Endothelial cell of umbilical vein (primary cell): ENCODE measurements around the gene NFKB2.

Experiments used
- EZH2 ChIP-seq: IDR thresholded peaks from 2 replicates; pipeline ENCODE4 v1.6.1; 2012; ENCODE audit warnings: borderline replicate concordance, low read depth, mild to moderate bottlenecking, moderate library complexity, low read length, inconsistent platforms; ENCODE audit not compliant: severe bottlenecking
- FOS ChIP-seq: IDR thresholded peaks from 2 replicates; pipeline ENCODE4 v1.6.1; 2011; ENCODE audit warnings: mild to moderate bottlenecking, low read length, moderate library complexity, borderline replicate concordance; ENCODE audit not compliant: insufficient read depth
- GATA2 ChIP-seq: IDR thresholded peaks from 2 replicates; pipeline ENCODE4 v1.7.0; 2011; ENCODE audit warnings: low read depth, mild to moderate bottlenecking, moderate library complexity, mixed read lengths, low read length; ENCODE audit not compliant: insufficient read length, insufficient read depth
- JUN ChIP-seq: IDR thresholded peaks from 2 replicates; pipeline ENCODE4 v1.6.1; 2011; ENCODE audit warnings: borderline replicate concordance, low read depth; ENCODE audit not compliant: insufficient read length, insufficient read depth
- MYC ChIP-seq: IDR thresholded peaks from one replicate; pipeline ENCODE4 v1.6.1; 2011; ENCODE audit warnings: mild to moderate bottlenecking, low read depth, low read length
- POLR2A ChIP-seq: IDR thresholded peaks from 2 replicates; pipeline ENCODE4 v1.6.1; 2012; ENCODE audit warnings: low read depth, mild to moderate bottlenecking, control low read depth, low read length
- POLR2AphosphoS5 ChIP-seq: IDR thresholded peaks from 2 replicates; pipeline ENCODE4 v1.6.1; 2012; ENCODE audit warnings: low read depth, mild to moderate bottlenecking, control low read depth, low read length, moderate library complexity; ENCODE audit not compliant: insufficient read depth
- TF ChIP-seq, protein P1 (sequence below), 2 donors: IDR thresholded peaks; 1 replicate in 1 of 2; 2 replicates in 1 of 2; pipeline ENCODE4 v1.5.1; 2011; ENCODE audit warnings: low read length in 2 of 2, mild to moderate bottlenecking in 2 of 2, moderate library complexity in 2 of 2, control low read depth in 1 of 2, inconsistent platforms in 1 of 2, low read depth in 1 of 2; ENCODE audit not compliant: insufficient read depth in 1 of 2; ENCODE audit errors: extremely low read depth in 1 of 2
- TF ChIP-seq, protein P2 (sequence below): IDR thresholded peaks from 2 replicates; pipeline ENCODE4 v1.6.1; 2011; ENCODE audit not compliant: insufficient read depth, insufficient read length

DNA sequence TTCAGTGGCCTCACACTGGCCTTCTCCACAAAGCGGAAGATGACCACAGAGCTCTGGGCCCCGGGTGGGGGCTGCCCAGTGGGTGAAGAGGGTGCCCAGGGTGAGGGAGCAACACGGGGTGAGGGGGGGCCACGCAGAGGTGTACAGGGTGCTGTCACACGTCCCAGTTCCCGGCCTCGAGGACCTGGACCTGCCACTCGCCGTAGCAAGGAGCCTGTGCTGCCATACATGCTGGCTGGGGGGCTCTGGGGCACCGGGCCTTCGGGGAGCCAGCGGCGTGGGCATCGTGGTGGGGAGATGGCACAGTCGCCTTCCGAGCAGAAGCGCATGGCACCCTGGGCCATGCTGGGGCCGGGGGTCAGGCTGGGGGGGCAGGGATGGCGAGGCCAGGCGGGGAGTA, 21.2 kb downstream of the NFKB2 start:
- TF ChIP-seq, protein P1, sequence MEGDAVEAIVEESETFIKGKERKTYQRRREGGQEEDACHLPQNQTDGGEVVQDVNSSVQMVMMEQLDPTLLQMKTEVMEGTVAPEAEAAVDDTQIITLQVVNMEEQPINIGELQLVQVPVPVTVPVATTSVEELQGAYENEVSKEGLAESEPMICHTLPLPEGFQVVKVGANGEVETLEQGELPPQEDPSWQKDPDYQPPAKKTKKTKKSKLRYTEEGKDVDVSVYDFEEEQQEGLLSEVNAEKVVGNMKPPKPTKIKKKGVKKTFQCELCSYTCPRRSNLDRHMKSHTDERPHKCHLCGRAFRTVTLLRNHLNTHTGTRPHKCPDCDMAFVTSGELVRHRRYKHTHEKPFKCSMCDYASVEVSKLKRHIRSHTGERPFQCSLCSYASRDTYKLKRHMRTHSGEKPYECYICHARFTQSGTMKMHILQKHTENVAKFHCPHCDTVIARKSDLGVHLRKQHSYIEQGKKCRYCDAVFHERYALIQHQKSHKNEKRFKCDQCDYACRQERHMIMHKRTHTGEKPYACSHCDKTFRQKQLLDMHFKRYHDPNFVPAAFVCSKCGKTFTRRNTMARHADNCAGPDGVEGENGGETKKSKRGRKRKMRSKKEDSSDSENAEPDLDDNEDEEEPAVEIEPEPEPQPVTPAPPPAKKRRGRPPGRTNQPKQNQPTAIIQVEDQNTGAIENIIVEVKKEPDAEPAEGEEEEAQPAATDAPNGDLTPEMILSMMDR (IDR thresholded peaks at IDR 0.05; ENCODE audit: extremely low read depth in 1 of 2, insufficient read depth in 1 of 2, low read depth in 1 of 2, low read length in 2 of 2) = no peak
- TF ChIP-seq POLR2AphosphoS5 (no peak), EZH2 (no peak), POLR2A (no peak), GATA2 (no peak), JUN (no peak), MYC (no peak), FOS (no peak)
- TF ChIP-seq, protein P2, sequence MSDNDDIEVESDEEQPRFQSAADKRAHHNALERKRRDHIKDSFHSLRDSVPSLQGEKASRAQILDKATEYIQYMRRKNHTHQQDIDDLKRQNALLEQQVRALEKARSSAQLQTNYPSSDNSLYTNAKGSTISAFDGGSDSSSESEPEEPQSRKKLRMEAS = no peak
